DND-41 (cell line): Measurements from ENCODE around the gene KRR1.

Source experiments
- ATAC-seq: fragments of 200-7000 bp; cut with Tn5 transposase; 3 replicates; pipeline ENCODE4 v1.9.1; 2021; ENCODE audit warnings: low read depth; ENCODE audit not compliant: insufficient read depth
- DNase-seq: peaks from one replicate; pipeline ENCODE4 v3.0.0-alpha.2; 2020
- H2AFZ ChIP-seq: 2 replicates; pipeline ENCODE4 v1.6.0; 2012; ENCODE audit warnings: low read depth, low read length
- H3K27ac ChIP-seq: 2 replicates; pipeline ENCODE4 v1.5.1; 2012; ENCODE audit warnings: low read length, inconsistent platforms
- H3K27me3 ChIP-seq: fragments of 200-600 bp; sonication (generic); 2 replicates; pipeline ENCODE4 v1.6.0; 2012; ENCODE audit warnings: low read length, mild to moderate bottlenecking, inconsistent platforms; ENCODE audit not compliant: insufficient read depth, poor library complexity
- H3K36me3 ChIP-seq: 2 replicates; pipeline ENCODE4 v1.5.1; 2012; ENCODE audit warnings: low read length, inconsistent platforms; ENCODE audit not compliant: insufficient read depth
- H3K4me1 ChIP-seq: 2 replicates; pipeline ENCODE4 v1.5.1; 2012; ENCODE audit warnings: mild to moderate bottlenecking, low read length; ENCODE audit not compliant: insufficient read depth
- H3K4me2 ChIP-seq: 2 replicates; pipeline ENCODE4 v1.6.0; 2012; ENCODE audit warnings: mild to moderate bottlenecking, moderate library complexity, low read length, inconsistent platforms; ENCODE audit not compliant: insufficient read depth
- H3K4me3 ChIP-seq, 2 experiments: fragments of 200-600 bp in 1 of 2; shearing (Covaris generic) in 1 of 2; 2 replicates each; pipeline ENCODE4 v1.5.1; 2012 to 2016; ENCODE audit warnings: inconsistent platforms in 2 of 2, low read length in 2 of 2, mild to moderate bottlenecking in 2 of 2, low read depth in 1 of 2, moderate library complexity in 1 of 2
- H3K79me2 ChIP-seq: 2 replicates; pipeline ENCODE4 v1.6.0; 2012; ENCODE audit warnings: low read length, inconsistent platforms; ENCODE audit not compliant: insufficient read depth
- H3K9ac ChIP-seq: 2 replicates; pipeline ENCODE4 v1.6.0; 2012; ENCODE audit warnings: low read depth, mild to moderate bottlenecking, inconsistent platforms, low read length, moderate library complexity
- H3K9me3 ChIP-seq: 2 replicates; pipeline ENCODE4 v1.5.1; 2012; ENCODE audit warnings: low read length, moderate library complexity, mild to moderate bottlenecking, inconsistent platforms; ENCODE audit not compliant: insufficient read depth, severe bottlenecking
- H4K20me1 ChIP-seq: 2 replicates; pipeline ENCODE4 v1.6.0; 2012; ENCODE audit warnings: low read length; ENCODE audit not compliant: insufficient read depth
- EZH2 ChIP-seq: IDR thresholded peaks from 3 replicates; pipeline ENCODE4 v1.6.1; 2012; ENCODE audit warnings: borderline replicate concordance, low read depth, mild to moderate bottlenecking, moderate library complexity, low read length, inconsistent platforms; ENCODE audit not compliant: severe bottlenecking
- TF ChIP-seq, protein P1 (sequence below): IDR thresholded peaks from 2 replicates; pipeline ENCODE4 v1.5.1; 2012; ENCODE audit warnings: borderline replicate concordance, low read length, moderate library complexity, mild to moderate bottlenecking; ENCODE audit not compliant: poor library complexity, severe bottlenecking; ENCODE audit errors: extremely low read depth

The KRR1 gene

DNA sequence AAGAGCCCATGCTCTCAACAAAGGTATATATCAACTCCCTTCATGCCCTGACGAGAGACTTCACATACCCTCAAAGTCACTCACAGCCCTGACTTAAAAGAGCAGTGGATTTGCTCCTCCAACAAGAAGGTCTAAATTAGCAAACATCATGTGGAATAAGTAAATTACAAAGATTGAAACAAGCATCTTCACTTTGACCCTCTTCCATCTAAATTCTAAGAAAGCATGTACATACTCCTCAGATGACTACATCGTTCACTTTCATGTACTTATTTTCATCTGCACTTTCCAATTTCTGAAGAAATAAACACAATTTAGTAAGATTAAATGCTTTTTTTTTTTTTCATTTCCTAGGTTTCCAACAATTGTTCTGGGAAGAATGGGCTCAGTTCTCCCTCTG, 38.6 kb upstream of the KRR1 start:
- Histone ChIP-seq H3K4me3 (no peak overlapping the region), H4K20me1 (no peaks in the 10 kb centered on the region), H3K9me3 (no peaks in the 10 kb centered on the region), H3K79me2 (no peaks in the 10 kb centered on the region), H3K27me3 (no peaks in the 10 kb centered on the region), H2AFZ (no peak overlapping the region), H3K27ac (no peak overlapping the region), H3K4me1 (peaks cover 10% of the 10 kb centered on the region), H3K36me3 (no peaks in the 10 kb centered on the region), H3K4me2 (no peak overlapping the region), H3K9ac (no peak overlapping the region)
- ATAC-seq = no peak
- no peak for DNase-seq
- no peak for TF ChIP-seq EZH2
- TF ChIP-seq, protein P1, sequence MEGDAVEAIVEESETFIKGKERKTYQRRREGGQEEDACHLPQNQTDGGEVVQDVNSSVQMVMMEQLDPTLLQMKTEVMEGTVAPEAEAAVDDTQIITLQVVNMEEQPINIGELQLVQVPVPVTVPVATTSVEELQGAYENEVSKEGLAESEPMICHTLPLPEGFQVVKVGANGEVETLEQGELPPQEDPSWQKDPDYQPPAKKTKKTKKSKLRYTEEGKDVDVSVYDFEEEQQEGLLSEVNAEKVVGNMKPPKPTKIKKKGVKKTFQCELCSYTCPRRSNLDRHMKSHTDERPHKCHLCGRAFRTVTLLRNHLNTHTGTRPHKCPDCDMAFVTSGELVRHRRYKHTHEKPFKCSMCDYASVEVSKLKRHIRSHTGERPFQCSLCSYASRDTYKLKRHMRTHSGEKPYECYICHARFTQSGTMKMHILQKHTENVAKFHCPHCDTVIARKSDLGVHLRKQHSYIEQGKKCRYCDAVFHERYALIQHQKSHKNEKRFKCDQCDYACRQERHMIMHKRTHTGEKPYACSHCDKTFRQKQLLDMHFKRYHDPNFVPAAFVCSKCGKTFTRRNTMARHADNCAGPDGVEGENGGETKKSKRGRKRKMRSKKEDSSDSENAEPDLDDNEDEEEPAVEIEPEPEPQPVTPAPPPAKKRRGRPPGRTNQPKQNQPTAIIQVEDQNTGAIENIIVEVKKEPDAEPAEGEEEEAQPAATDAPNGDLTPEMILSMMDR = no peak

DNA sequence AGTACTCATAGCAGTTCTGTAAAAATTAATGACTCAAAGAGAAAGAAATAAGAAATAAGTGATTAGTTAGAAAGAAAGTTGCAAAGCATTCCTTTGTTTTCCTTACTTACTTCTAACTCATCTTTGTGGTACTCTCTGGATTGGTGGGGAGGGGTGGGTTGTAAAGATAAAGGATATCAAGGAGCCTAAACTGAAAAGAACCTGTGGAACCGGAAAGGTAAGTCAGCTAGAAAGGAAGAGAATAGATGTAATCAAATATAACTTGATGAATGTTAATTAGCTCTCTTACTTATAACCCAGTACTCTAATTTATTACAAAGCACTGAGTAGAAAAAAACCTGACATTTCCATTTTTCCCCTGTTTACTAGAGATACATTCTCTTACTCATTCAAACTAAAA, 37.5 kb upstream of the KRR1 start:
- Histone ChIP-seq H3K36me3 (no peaks in the 10 kb centered on the region), H3K27me3 (no peaks in the 10 kb centered on the region), H3K9ac (no peak overlapping the region), H3K9me3 (no peaks in the 10 kb centered on the region), H4K20me1 (no peaks in the 10 kb centered on the region), H3K27ac (no peak overlapping the region), H3K4me3 (no peak overlapping the region), H2AFZ (no peak overlapping the region), H3K79me2 (no peaks in the 10 kb centered on the region), H3K4me1 (peaks cover 5% of the 10 kb centered on the region; the same call in 1 of the 2 replicates), H3K4me2 (no peak overlapping the region)
- TF ChIP-seq EZH2 = no peak
- TF ChIP-seq, protein P1 = no peak
- ATAC-seq = no peak
- no peak for DNase-seq

DNA sequence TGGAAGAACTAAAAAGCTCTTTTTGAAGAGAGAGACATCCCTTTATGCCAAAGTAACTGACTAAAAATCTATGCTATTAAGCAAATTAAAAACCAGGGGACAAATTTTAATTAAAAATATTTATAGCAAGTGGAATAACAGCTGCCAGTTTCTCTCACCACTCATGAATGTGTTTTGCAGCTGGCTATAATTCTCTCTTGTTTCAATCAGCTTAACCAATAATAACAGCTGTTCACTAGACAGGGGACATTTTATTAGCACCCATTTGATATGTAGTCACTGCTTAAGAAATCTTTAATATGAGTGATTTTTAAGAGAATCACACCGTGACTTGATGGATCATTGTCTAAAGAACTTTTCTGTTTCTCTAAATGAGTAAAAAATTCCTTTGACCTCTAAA, 34.2 kb upstream of the KRR1 start:
- H3K9me3 ChIP-seq = no peaks in the 10 kb centered on the region
- H3K4me3 ChIP-seq = no peak overlapping the region
- no peaks in the 10 kb centered on the region for H3K4me1 ChIP-seq
- TF ChIP-seq, protein P1 = no peak
- TF ChIP-seq EZH2 = no peak
- H3K36me3 ChIP-seq = no peaks in the 10 kb centered on the region
- no peak overlapping the region for H3K9ac ChIP-seq
- H3K79me2 ChIP-seq = no peaks in the 10 kb centered on the region
- no peak overlapping the region for H2AFZ ChIP-seq
- H4K20me1 ChIP-seq = no peaks in the 10 kb centered on the region
- DNase-seq (no peak), ATAC-seq (no peak)
- no peak overlapping the region for H3K4me2 ChIP-seq
- no peaks in the 10 kb centered on the region for H3K27me3 ChIP-seq
- H3K27ac ChIP-seq = no peak overlapping the region

DNA sequence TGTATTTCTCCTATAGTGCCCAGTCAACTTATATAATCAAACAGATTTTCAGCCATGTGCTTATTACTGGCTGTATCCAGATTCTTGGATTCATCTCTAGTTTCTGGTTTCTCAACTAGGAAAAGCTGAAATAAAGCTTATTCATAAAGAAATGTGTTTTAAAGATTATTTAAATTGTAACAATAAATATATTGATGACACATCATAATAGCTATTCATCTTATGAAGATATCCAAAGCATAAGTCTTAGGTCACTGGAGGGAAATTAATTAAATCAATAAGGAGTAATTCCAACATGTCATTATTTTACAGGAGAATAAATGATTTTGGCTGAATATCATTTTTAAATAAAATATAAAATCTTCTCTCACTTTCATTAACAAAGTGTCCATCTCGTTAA, 32.1 kb upstream of the KRR1 start:
- DNase-seq (no peak), ATAC-seq (no peak)
- H3K4me3 ChIP-seq = no peak overlapping the region
- H3K27me3 ChIP-seq = no peaks in the 10 kb centered on the region
- H4K20me1 ChIP-seq = no peaks in the 10 kb centered on the region
- H3K9me3 ChIP-seq = no peaks in the 10 kb centered on the region
- TF ChIP-seq, protein P1 = no peak
- TF ChIP-seq EZH2 = no peak
- no peaks in the 10 kb centered on the region for H3K36me3 ChIP-seq
- H3K9ac ChIP-seq = no peak overlapping the region
- H3K27ac ChIP-seq = no peak overlapping the region
- H3K79me2 ChIP-seq = no peaks in the 10 kb centered on the region
- no peak overlapping the region for H3K4me2 ChIP-seq
- H3K4me1 ChIP-seq = no peaks in the 10 kb centered on the region
- H2AFZ ChIP-seq = no peak overlapping the region
